B cell (primary cell): Measurements from ENCODE around the gene SLC16A9. TPM values are rescaled to one million over a fixed set of nuclear protein-coding genes. Genes with fewer than 3 reads are reported as not detected.

ENCODE experiments used
- ATAC-seq: fragments of 200-7000 bp; cut with Tn5 transposase; one replicate; pipeline ENCODE4 v1.10.0; 2021; ENCODE audit warnings: low read depth, mild to moderate bottlenecking, moderate number of reproducible peaks, moderate library complexity
- CTCF ChIA-PET: fragments of 350-600 bp; sonication (Branson Sonifier 250); formaldehyde crosslinking; loops from one replicate; lab custom pipeline; 2021; ENCODE audit warnings: antibody characterized with exemption, inconsistent platforms; lab: Charles Lee
- POLR2A ChIA-PET: fragments of 350-600 bp; sonication (Branson Sonifier 250); formaldehyde crosslinking; loops from one replicate; lab custom pipeline; 2021; ENCODE audit warnings: antibody characterized with exemption; lab: Charles Lee
- DNase-seq: peaks from one replicate; pipeline ENCODE4 v3.0.0; 2013
- H2AFZ ChIP-seq: 2 replicates; pipeline ENCODE4 v1.6.1; 2012; ENCODE audit warnings: mild to moderate bottlenecking, low read depth, low read length; ENCODE audit not compliant: insufficient read depth, poor library complexity, severe bottlenecking
- H3K27ac ChIP-seq, 2 donors: 1 replicate in 1 of 2; 2 replicates in 1 of 2; pipeline ENCODE4 v1.5.1; 2012 to 2013; ENCODE audit warnings: low read length in 2 of 2, mild to moderate bottlenecking in 2 of 2, moderate library complexity in 1 of 2
- H3K27me3 ChIP-seq, 4 experiments: fragments of 200-600 bp in 1 of 4; sonication (generic) in 1 of 4; replicated peaks in 1 of 4; 1 replicate in 2 of 4; 2 replicates in 2 of 4; pipeline versions ENCODE4 v1.6.1 to v1.7.0; 2013 to 2016; ENCODE audit warnings: low read length in 3 of 4, mild to moderate bottlenecking in 2 of 4, mixed read lengths in 1 of 4, moderate library complexity in 1 of 4; ENCODE audit not compliant: insufficient read depth in 4 of 4, control insufficient read depth in 3 of 4; ENCODE audit errors: control extremely low read depth in 1 of 4
- H3K36me3 ChIP-seq, 2 experiments: replicated peaks in 1 of 2; 1 replicate in 1 of 2; 2 replicates in 1 of 2; pipeline versions ENCODE4 v1.6.1 to v1.7.1; 2013; ENCODE audit warnings: low read length in 1 of 2; ENCODE audit not compliant: insufficient read depth in 2 of 2, control insufficient read depth in 1 of 2; ENCODE audit errors: control extremely low read depth in 1 of 2, extremely low read depth in 1 of 2
- H3K4me1 ChIP-seq, 2 donors: fragments of 200-600 bp in 1 of 2; sonication (generic) in 1 of 2; 1 replicate in 1 of 2; 2 replicates in 1 of 2; pipeline versions ENCODE4 v1.5.1 to v1.6.1; 2013 to 2017; ENCODE audit warnings: low read length in 2 of 2; ENCODE audit not compliant: control insufficient read depth in 2 of 2, insufficient read depth in 2 of 2
- H3K4me2 ChIP-seq: replicated peaks from 2 replicates; pipeline ENCODE3; 2012; ENCODE audit warnings: mild to moderate bottlenecking, low read depth, low read length; ENCODE audit not compliant: poor library complexity, severe bottlenecking
- H3K4me3 ChIP-seq, 5 experiments: fragments of 200-600 bp in 1 of 5; sonication (generic) in 1 of 5; 1 replicate in 3 of 5; 2 replicates in 2 of 5; pipeline versions ENCODE4 v1.5.1 to v1.7.0; 2011 to 2016; ENCODE audit warnings: low read length in 4 of 5, mild to moderate bottlenecking in 4 of 5, low read depth in 2 of 5, control low read depth in 1 of 5, moderate library complexity in 1 of 5; ENCODE audit not compliant: insufficient read depth in 1 of 5; ENCODE audit errors: control extremely low read depth in 1 of 5, extremely low read depth in 1 of 5
- H3K79me2 ChIP-seq: fragments of 200-600 bp; sonication (generic); one replicate; pipeline ENCODE4 v1.6.0; 2016; ENCODE audit warnings: low read length; ENCODE audit not compliant: control insufficient read depth, insufficient read depth
- H3K9ac ChIP-seq: fragments of 200-600 bp; sonication (generic); 2 replicates; pipeline ENCODE4 v1.6.1; 2017; ENCODE audit warnings: mild to moderate bottlenecking, low read length, moderate library complexity
- H3K9me3 ChIP-seq, 3 donors: one replicate each; pipeline versions ENCODE4 v1.6.1 to v1.7.1; 2013; ENCODE audit warnings: low read length in 2 of 3; ENCODE audit not compliant: control insufficient read depth in 2 of 3, insufficient read depth in 1 of 3; ENCODE audit errors: control extremely low read depth in 1 of 3
- H4K20me1 ChIP-seq: 2 replicates; pipeline ENCODE4 v1.6.0; 2012; ENCODE audit warnings: mild to moderate bottlenecking, low read length; ENCODE audit not compliant: insufficient read depth, control insufficient read depth, poor library complexity, severe bottlenecking
- H3K27ac Mint-ChIP-seq: one replicate; pipeline ENCODE4 v1.8.0; 2021; ENCODE audit warnings: mixed read lengths
- H3K27me3 Mint-ChIP-seq: one replicate; pipeline ENCODE4 v1.8.0; 2021; ENCODE audit warnings: mixed read lengths
- H3K4me1 Mint-ChIP-seq: one replicate; pipeline ENCODE4 v1.8.0; 2021; ENCODE audit warnings: mixed read lengths
- H3K4me3 Mint-ChIP-seq: one replicate; pipeline ENCODE4 v1.8.0; 2021; ENCODE audit warnings: mixed read lengths
- H3K9me3 Mint-ChIP-seq: one replicate; pipeline ENCODE4 v1.8.0; 2022; ENCODE audit warnings: mixed read lengths; ENCODE audit not compliant: insufficient read depth
- EZH2 ChIP-seq: IDR thresholded peaks from 2 replicates; pipeline ENCODE4 v1.6.1; 2012; ENCODE audit warnings: borderline replicate concordance, low read depth, mild to moderate bottlenecking, moderate library complexity, low read length; ENCODE audit not compliant: insufficient read depth, poor library complexity, severe bottlenecking
- WGBS: methylation state at CpG from one replicate; pipeline ENCODE4 v1.1.5; 2013; ENCODE audit warnings: missing lambda C conversion rate; ENCODE audit not compliant: insufficient coverage; 5-methylcytosine and 5-hydroxymethylcytosine counted together
- intact Hi-C: fragments of 100-400 bp; cut with micrococcal nuclease; formaldehyde crosslinking; loops from one replicate; pipeline ENCODE4 v1.10.0; 2022
- polyA plus RNA-seq: library from polyadenylated mRNA; depleted of rRNA; stranded (reverse); fragments of >200 nt; gene quantifications from 2 replicates; pipeline ENCODE4 v1.2.3, GENCODE V29; 2012
- total RNA-seq, 2 donors: library from RNA; stranded (reverse); fragments of 120-200 nt in 1 of 2; gene quantifications; 1 replicate in 1 of 2; 2 replicates in 1 of 2; pipeline versions ENCODE4 v1.2.3 to v1.2.4, GENCODE V29; 2013 to 2022
- TF ChIP-seq, protein P1 (sequence below): fragments of 200-600 bp; IDR thresholded peaks from one replicate; pipeline ENCODE4 v1.8.0; 2022; ENCODE audit warnings: antibody characterized with exemption, mild to moderate bottlenecking

SLC16A9 gene
- total and polyA plus RNA-seq, 2 donors (not counting 1 experiment from before 2014, with no cell fraction given), result 0.04 TPM; not detected in 1

DNA sequence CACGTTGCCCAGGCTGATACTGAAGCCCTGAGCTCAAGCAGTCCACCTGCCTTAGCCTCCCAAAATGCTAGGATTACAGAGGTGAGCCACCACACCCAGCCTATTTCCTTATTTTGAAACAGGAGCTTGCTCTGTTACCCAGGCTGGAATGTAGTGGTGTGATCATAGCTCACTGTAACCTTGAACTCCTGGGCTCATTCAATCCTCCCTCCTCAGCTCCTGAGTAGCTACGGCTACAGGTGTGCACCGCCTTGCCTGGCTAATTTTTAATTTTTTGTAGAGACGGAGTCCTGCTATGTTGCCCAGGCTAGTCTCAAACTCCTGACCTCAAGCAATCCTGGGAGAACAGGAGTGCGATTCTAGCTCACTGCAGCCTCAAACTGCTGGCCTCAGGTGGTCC, 31.9 kb upstream of the SLC16A9 start:
- no peak overlapping the region for H3K27ac Mint-ChIP-seq
- Histone ChIP-seq H3K27ac (no peak overlapping the region), H3K4me2 (no peak overlapping the region), H3K79me2 (no peaks in the 10 kb centered on the region), H3K9me3 (peaks cover 0 to 10% (median 0%) of the 10 kb centered on the region in 3 donors), H3K9ac (no peak overlapping the region), H2AFZ (no peak overlapping the region), H3K4me3 (no peak overlapping the region), H4K20me1 (no peaks in the 10 kb centered on the region), H3K27me3 (no peaks in the 10 kb centered on the region), H3K4me1 (no peaks in the 10 kb centered on the region), H3K36me3 (no peaks in the 10 kb centered on the region)
- no peak overlapping the region for H3K4me3 Mint-ChIP-seq
- no peaks in the 10 kb centered on the region for H3K9me3 Mint-ChIP-seq
- no peak for TF ChIP-seq EZH2
- TF ChIP-seq, protein P1, sequence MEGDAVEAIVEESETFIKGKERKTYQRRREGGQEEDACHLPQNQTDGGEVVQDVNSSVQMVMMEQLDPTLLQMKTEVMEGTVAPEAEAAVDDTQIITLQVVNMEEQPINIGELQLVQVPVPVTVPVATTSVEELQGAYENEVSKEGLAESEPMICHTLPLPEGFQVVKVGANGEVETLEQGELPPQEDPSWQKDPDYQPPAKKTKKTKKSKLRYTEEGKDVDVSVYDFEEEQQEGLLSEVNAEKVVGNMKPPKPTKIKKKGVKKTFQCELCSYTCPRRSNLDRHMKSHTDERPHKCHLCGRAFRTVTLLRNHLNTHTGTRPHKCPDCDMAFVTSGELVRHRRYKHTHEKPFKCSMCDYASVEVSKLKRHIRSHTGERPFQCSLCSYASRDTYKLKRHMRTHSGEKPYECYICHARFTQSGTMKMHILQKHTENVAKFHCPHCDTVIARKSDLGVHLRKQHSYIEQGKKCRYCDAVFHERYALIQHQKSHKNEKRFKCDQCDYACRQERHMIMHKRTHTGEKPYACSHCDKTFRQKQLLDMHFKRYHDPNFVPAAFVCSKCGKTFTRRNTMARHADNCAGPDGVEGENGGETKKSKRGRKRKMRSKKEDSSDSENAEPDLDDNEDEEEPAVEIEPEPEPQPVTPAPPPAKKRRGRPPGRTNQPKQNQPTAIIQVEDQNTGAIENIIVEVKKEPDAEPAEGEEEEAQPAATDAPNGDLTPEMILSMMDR, result no peak
- intact Hi-C loops, result no loop called here
- DNase-seq (no peak), ATAC-seq (no peak)
- H3K4me1 Mint-ChIP-seq, result no peaks in the 10 kb centered on the region
- peaks cover 3% of the 10 kb centered on the region for H3K27me3 Mint-ChIP-seq
- CTCF ChIA-PET, result no interaction called here
- POLR2A ChIA-PET, result interaction anchor here (0.5 kb wide), 1 partner anchor 18 kb away, joined by 4 read pairs; no protein-coding TSS in a partner anchor
- WGBS, result 100% methylated on average over 3 of the region's 5 CpGs

- H3K27me3 Mint-ChIP-seq, result peaks cover 3% of the 10 kb centered on the region
- H3K9me3 Mint-ChIP-seq, result no peaks in the 10 kb centered on the region
- Histone ChIP-seq H2AFZ (no peak overlapping the region), H4K20me1 (no peaks in the 10 kb centered on the region), H3K27me3 (no peaks in the 10 kb centered on the region), H3K4me1 (no peaks in the 10 kb centered on the region), H3K9ac (no peak overlapping the region), H3K4me3 (no peak overlapping the region), H3K36me3 (no peaks in the 10 kb centered on the region), H3K9me3 (peaks cover 0 to 10% (median 0%) of the 10 kb centered on the region in 3 donors), H3K27ac (no peak overlapping the region), H3K4me2 (no peak overlapping the region), H3K79me2 (no peaks in the 10 kb centered on the region)
- no peak for DNase-seq
- H3K4me1 Mint-ChIP-seq, result no peaks in the 10 kb centered on the region
- no peak overlapping the region for H3K4me3 Mint-ChIP-seq
- ATAC-seq, result no peak
- POLR2A ChIA-PET, result no interaction called here
- intact Hi-C loops, result no loop called here
- no peak overlapping the region for H3K27ac Mint-ChIP-seq
- CTCF ChIA-PET, result no interaction called here
- TF ChIP-seq, protein P1, result no peak
- TF ChIP-seq EZH2, result no peak
These were observed 31.4 kb upstream of the SLC16A9 start for GRCh38 chr10:59741048-59741447.
